K562 (cell line): ENCODE data around the gene TBX1. TPM values are rescaled to one million over a fixed set of nuclear protein-coding genes. Genes with fewer than 3 reads are reported as not detected.

ENCODE experiments used
- CBX1 ChIP-seq: sonication (generic); IDR thresholded peaks from 2 replicates; pipeline ENCODE4 v1.6.1; 2016; ENCODE audit warnings: antibody characterized with exemption, low read depth, mild to moderate bottlenecking
- CXXC5 ChIP-seq: fragments of 250-450 bp; sonication (Bioruptor Pico); IDR thresholded peaks from 2 replicates; pipeline ENCODE4 v1.8.0; 2022; ENCODE audit warnings: inconsistent platforms, mild to moderate bottlenecking, moderate library complexity
- IRF1 ChIP-seq: sonication (generic); formaldehyde crosslinking; IDR thresholded peaks from 2 replicates; pipeline ENCODE4 v1.8.0; 2022; ENCODE audit warnings: missing genetic modification reagents, mild to moderate bottlenecking, borderline replicate concordance
- MNT ChIP-seq, 2 experiments: fragments of 450-650 bp; conservative IDR thresholded peaks; 2 replicates each; pipeline ENCODE4 v1.6.1; 2017; ENCODE audit warnings: mild to moderate bottlenecking in 2 of 2, moderate library complexity in 2 of 2
- NFATC3 ChIP-seq: fragments of 450-650 bp; IDR thresholded peaks from 2 replicates; pipeline ENCODE4 v1.6.1; 2017; ENCODE audit warnings: mild to moderate bottlenecking
- RB1 ChIP-seq: fragments of 450-650 bp; IDR thresholded peaks from 2 replicates; pipeline ENCODE4 v1.6.1; 2017; ENCODE audit warnings: low read depth, mild to moderate bottlenecking
- RBM14 ChIP-seq: fragments of 200-400 bp; formaldehyde crosslinking; IDR thresholded peaks from 2 replicates; pipeline ENCODE4 v1.6.1; 2018; ENCODE audit warnings: low read depth, mild to moderate bottlenecking, low read length, moderate library complexity, borderline replicate concordance; ENCODE audit not compliant: insufficient read depth
- SAFB2 ChIP-seq: fragments of 200-400 bp; formaldehyde crosslinking; IDR thresholded peaks from 2 replicates; pipeline ENCODE4 v1.6.1; 2018; ENCODE audit warnings: borderline replicate concordance, low read length, low read depth, moderate library complexity; ENCODE audit not compliant: severe bottlenecking
- SRSF7 ChIP-seq: fragments of 200-400 bp; formaldehyde crosslinking; optimal IDR thresholded peaks from 2 replicates; pipeline ENCODE3; 2017; ENCODE audit warnings: mild to moderate bottlenecking, low read depth, low read length
- STAT5A ChIP-seq: IDR thresholded peaks from 2 replicates; pipeline ENCODE4 v1.6.1; 2012; ENCODE audit warnings: low read length, inconsistent platforms, borderline replicate concordance
- ZNF212 ChIP-seq: fragments of 450-650 bp; formaldehyde crosslinking; IDR thresholded peaks from 2 replicates; pipeline ENCODE4 v1.4.0; 2020; ENCODE audit warnings: mild to moderate bottlenecking
- ZNF512 ChIP-seq: IDR thresholded peaks from 2 replicates; pipeline ENCODE4 v1.6.1; 2016; ENCODE audit warnings: missing genetic modification characterization, missing compliant biosample characterization
- polyA plus RNA-seq, 8 experiments: library from polyadenylated mRNA; depleted of rRNA in 4 of 8; stranded (reverse) in 5 of 8; unstranded in 3 of 8; fragments of >200 nt; fragmentation: Nextera tagmentation in 2 of 8; fragmentation: Illumina TruSeq in 1 of 8; extraction: Ambion mirVana in 2 of 8; extraction: Trizol in 1 of 8; gene quantifications; 2 replicates each; pipeline versions ENCODE4 v1.2.1 to v1.2.3, GENCODE V29; 2011 to 2014; ENCODE audit warnings: inconsistent platforms in 1 of 8, missing spikeins in 1 of 8
- total RNA-seq, 7 experiments: library from RNA; depleted of rRNA in 6 of 7; stranded (reverse); fragments of >200 nt in 6 of 7; fragmentation: Illumina TruSeq in 2 of 7; extraction: Trizol in 2 of 7; gene quantifications; 2 replicates each; pipeline versions ENCODE4 v1.2.1 to v1.2.3, GENCODE V29; 2011 to 2021; ENCODE audit warnings: low replicate concordance in 1 of 7
- TF ChIP-seq, protein P1 (sequence below): fragments of 250-450 bp; sonication (Bioruptor Pico); IDR thresholded peaks from 2 replicates; pipeline ENCODE4 v1.5.0; 2020; ENCODE audit warnings: mild to moderate bottlenecking, borderline replicate concordance
- TF ChIP-seq, protein P2 (sequence below): sonication (generic); formaldehyde crosslinking; IDR thresholded peaks from 2 replicates; pipeline ENCODE4 v1.8.0; 2022; ENCODE audit warnings: missing genetic modification reagents, mild to moderate bottlenecking, moderate library complexity, borderline replicate concordance
- TF ChIP-seq, protein P3 (sequence below): fragments of 250-450 bp; sonication (Bioruptor Pico); IDR thresholded peaks from 2 replicates; pipeline ENCODE4 v1.8.0; 2021; ENCODE audit warnings: mild to moderate bottlenecking, moderate library complexity

TBX1 gene
- total and polyA plus RNA-seq, 9 of the 15 experiments (the other 6 are each of a cell fraction or from before 2014, with no cell fraction given), result 0.07 to 35.0 (median 3.9) TPM

DNA sequence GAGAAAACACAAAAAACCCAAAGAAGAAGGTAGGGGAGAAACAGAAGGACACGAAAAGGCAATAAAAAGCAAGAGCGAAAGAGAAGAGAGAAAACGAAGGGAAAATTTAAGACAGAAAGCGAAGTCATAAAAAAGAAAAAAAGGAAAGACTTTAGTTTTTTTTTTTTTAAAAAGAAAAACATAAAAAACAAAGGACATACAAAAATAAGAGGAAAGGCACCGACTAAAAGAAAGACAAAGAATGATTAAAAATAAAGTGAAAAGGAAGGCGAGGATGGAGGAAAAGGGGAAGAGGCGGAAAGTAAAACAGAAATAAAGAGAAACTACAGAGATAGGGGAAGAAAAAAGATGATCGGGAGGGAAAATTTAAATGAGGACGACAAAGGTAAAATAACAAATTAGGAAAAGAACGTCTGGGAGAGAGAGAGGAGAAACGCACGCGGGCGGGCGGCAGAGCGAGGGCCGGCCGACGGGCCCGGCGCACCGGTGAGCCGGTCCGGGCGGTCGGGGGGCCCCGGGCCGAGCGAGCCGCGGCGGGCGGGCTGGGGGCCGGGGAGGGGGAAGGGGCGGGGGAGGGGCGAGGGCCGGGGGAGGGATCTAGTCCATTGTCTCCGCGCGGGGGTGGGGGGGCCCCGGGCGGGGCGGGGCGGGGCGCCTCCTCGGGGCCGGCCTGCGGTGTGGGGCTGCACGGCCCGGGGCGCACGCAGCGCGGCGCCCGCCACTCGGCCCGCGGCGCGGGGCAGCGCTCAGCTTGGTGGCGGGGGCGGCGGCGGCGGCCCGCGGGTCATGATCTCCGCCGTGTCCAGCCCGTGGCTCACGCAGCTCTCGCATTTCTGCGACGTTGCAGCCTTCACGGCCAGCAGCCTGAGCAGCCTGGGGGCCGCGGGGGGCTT, at the start of gene TBX1 (continued):
- TF ChIP-seq, protein P1, sequence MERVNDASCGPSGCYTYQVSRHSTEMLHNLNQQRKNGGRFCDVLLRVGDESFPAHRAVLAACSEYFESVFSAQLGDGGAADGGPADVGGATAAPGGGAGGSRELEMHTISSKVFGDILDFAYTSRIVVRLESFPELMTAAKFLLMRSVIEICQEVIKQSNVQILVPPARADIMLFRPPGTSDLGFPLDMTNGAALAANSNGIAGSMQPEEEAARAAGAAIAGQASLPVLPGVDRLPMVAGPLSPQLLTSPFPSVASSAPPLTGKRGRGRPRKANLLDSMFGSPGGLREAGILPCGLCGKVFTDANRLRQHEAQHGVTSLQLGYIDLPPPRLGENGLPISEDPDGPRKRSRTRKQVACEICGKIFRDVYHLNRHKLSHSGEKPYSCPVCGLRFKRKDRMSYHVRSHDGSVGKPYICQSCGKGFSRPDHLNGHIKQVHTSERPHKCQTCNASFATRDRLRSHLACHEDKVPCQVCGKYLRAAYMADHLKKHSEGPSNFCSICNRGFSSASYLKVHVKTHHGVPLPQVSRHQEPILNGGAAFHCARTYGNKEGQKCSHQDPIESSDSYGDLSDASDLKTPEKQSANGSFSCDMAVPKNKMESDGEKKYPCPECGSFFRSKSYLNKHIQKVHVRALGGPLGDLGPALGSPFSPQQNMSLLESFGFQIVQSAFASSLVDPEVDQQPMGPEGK (CRISPR knock-in tag), result no peak
- peak; percentile 92 for TF ChIP-seq NFATC3
- TF ChIP-seq CBX1, result no peak
- TF ChIP-seq RB1, result peak; percentile 95
- peak; percentile 88 for TF ChIP-seq CXXC5 (CRISPR knock-in tag)
- no peak for TF ChIP-seq SAFB2
- TF ChIP-seq, protein P2, sequence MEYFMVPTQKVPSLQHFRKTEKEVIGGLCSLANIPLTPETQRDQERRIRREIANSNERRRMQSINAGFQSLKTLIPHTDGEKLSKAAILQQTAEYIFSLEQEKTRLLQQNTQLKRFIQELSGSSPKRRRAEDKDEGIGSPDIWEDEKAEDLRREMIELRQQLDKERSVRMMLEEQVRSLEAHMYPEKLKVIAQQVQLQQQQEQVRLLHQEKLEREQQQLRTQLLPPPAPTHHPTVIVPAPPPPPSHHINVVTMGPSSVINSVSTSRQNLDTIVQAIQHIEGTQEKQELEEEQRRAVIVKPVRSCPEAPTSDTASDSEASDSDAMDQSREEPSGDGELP (CRISPR knock-in tag), result no peak
- peak; percentile 100 for TF ChIP-seq ZNF512
- TF ChIP-seq STAT5A, result no peak
- no peak; a peak in 1 of 4 replicates for TF ChIP-seq MNT (conservative IDR thresholded peaks at IDR 0.05)
- no peak for TF ChIP-seq IRF1
- TF ChIP-seq, protein P3, sequence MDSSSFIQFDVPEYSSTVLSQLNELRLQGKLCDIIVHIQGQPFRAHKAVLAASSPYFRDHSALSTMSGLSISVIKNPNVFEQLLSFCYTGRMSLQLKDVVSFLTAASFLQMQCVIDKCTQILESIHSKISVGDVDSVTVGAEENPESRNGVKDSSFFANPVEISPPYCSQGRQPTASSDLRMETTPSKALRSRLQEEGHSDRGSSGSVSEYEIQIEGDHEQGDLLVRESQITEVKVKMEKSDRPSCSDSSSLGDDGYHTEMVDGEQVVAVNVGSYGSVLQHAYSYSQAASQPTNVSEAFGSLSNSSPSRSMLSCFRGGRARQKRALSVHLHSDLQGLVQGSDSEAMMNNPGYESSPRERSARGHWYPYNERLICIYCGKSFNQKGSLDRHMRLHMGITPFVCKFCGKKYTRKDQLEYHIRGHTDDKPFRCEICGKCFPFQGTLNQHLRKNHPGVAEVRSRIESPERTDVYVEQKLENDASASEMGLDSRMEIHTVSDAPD (CRISPR knock-in tag), result no peak
- no peak for TF ChIP-seq SRSF7
- no peak for TF ChIP-seq ZNF212 (CRISPR knock-in tag)
- TF ChIP-seq RBM14, result no peak
